ENCODE measurements around the gene SLC25A24. TPM values are rescaled to one million over a fixed set of nuclear protein-coding genes. Genes with fewer than 3 reads are reported as not detected.
"Not testable (repeated sequence)": the region's sequence is repeated elsewhere in the genome, so short reads cannot be mapped to it uniquely, and the experiment has no call there.

SLC25A24 gene
- total and polyA plus RNA-seq, 4 donors, result 17.9 to 73.2 (median 38.2) TPM

DNA sequence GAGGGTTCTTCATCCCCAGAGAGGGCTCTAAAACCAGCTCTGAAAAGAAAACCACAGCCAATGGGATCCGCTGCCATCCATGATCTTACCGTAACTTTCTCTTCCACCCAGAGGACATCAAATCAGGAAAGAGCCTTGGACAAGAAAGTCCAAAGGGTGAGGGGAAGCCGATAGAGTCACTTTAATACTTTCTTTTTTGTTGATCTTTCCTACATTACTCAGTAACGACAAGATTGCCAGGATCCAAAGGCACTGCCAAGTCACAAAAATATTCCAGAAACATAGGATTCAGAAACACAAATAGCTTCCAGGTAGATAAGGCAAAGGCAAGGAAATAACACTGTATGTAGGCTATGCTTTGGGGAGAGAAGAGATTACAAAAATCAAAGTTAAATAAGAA, 26.7 kb upstream of the SLC25A24 start:
- not testable (repeated sequence) for H3K4me3 ChIP-seq; H3K9ac ChIP-seq (ENCODE audit: insufficient read depth in 1 of 2, low read length in 2 of 2); H3K27ac ChIP-seq (ENCODE audit: low read depth in 1 of 2, low read length in 1 of 2); ATAC-seq (ENCODE audit: insufficient read depth, low FRiP score); DNase-seq; H3K4me1 ChIP-seq (ENCODE audit: control insufficient read depth in 5 of 5, insufficient read depth in 5 of 5, low read length in 5 of 5); H3K36me3 ChIP-seq (ENCODE audit: control insufficient read depth in 4 of 4, insufficient read depth in 4 of 4, low read length in 4 of 4); H3K27me3 ChIP-seq (ENCODE audit: control insufficient read depth in 3 of 3, insufficient read depth in 3 of 3, low read length in 2 of 3); H3K9me3 ChIP-seq (ENCODE audit: control insufficient read depth in 4 of 4, insufficient read depth in 3 of 4, low read length in 3 of 4)
- 84 to 90% methylated on average over 1 of the region's 4 CpGs for WGBS, 2 donors

DNA sequence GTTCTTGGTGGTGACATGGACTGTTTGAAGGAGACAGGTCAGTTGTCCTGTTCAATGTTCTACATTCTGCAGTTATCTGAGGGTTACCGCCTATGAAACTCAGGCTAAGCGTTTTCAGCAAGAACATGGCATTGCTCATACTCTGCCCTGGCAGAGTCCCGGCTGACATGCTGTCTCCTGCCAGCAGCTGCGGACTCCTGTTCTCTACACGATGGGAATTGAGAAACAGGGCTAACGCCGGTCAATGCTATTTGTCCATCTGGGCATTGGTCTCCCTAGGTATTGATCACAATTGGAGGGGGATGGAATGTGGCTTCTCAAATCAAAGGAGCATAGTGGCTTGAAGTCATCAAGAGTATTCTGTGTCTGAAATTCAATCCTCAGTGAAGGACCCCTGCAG, 23.1 kb upstream of the SLC25A24 start:
- ATAC-seq (ENCODE audit: insufficient read depth, low FRiP score); H3K27ac ChIP-seq (ENCODE audit: low read depth in 1 of 2, low read length in 1 of 2); H3K4me3 ChIP-seq; H3K27me3 ChIP-seq (ENCODE audit: control insufficient read depth in 3 of 3, insufficient read depth in 3 of 3, low read length in 2 of 3); H3K9ac ChIP-seq (ENCODE audit: insufficient read depth in 1 of 2, low read length in 2 of 2); DNase-seq; H3K9me3 ChIP-seq (ENCODE audit: control insufficient read depth in 4 of 4, insufficient read depth in 3 of 4, low read length in 3 of 4); H3K36me3 ChIP-seq (ENCODE audit: control insufficient read depth in 4 of 4, insufficient read depth in 4 of 4, low read length in 4 of 4); H3K4me1 ChIP-seq (ENCODE audit: control insufficient read depth in 5 of 5, insufficient read depth in 5 of 5, low read length in 5 of 5): not testable (repeated sequence)
- 87 to 92% methylated on average over 7 of the region's 7 CpGs for WGBS, 2 donors

DNA sequence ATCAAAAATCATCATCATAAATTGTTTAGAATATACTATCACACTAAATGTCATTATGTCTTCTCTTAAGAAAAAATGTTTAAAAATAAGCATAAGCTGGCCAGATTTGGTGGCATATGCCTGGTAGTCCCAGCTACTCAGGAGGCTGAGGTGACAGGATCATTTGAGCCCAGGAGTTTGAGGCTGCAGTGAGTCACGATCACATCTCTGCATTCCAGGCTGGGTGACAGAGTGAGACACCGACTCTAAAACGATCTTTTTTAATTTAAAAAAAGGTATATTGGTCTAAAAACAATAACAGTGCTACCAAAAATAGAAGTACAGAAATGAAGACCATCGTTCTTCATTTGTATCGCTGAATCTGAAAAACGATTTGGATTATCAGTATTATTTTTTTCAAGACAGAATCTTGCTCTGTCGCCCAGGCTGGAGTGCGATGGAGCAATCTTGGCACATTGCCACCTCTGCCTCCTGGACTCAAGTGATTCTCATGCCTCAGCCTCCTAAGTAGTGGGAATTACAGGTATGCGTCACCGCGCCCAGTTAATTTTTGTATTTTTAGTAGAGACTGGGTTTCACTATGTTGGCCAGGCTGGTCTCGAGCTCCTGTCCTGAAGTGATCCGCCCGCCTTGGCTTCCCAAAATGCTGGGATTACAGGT, 17.5 kb upstream of the SLC25A24 start:
- not testable (repeated sequence) for H3K36me3 ChIP-seq (ENCODE audit: control insufficient read depth in 4 of 4, insufficient read depth in 4 of 4, low read length in 4 of 4); H3K9ac ChIP-seq (ENCODE audit: insufficient read depth in 1 of 2, low read length in 2 of 2); H3K4me1 ChIP-seq (ENCODE audit: control insufficient read depth in 5 of 5, insufficient read depth in 5 of 5, low read length in 5 of 5); H3K4me3 ChIP-seq; H3K9me3 ChIP-seq (ENCODE audit: control insufficient read depth in 4 of 4, insufficient read depth in 3 of 4, low read length in 3 of 4); ATAC-seq (ENCODE audit: insufficient read depth, low FRiP score); H3K27me3 ChIP-seq (ENCODE audit: control insufficient read depth in 3 of 3, insufficient read depth in 3 of 3, low read length in 2 of 3); H3K27ac ChIP-seq (ENCODE audit: low read depth in 1 of 2, low read length in 1 of 2); DNase-seq
- 87 to 94% methylated on average over 14 of the region's 14 CpGs for WGBS, 2 donors

DNA sequence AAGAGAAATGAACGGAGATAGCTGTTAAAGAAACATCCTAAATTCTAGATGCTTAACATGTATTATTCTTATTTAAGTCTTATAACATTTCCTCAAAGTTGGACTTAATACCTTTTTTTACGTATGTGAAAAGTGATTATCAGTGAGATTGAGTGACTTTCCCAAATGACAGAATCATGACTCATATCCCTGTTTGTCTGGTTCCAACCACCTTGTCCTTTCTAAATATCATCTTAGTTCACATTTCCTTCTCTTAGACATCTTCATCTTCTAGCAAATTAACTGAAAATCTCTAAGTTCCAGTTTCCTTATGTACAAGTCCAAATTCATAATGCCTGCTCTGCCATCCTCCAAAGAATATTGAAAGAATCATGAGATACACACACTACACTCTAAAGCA, 16.9 kb upstream of the SLC25A24 start:
- not testable (repeated sequence) for H3K27me3 ChIP-seq (ENCODE audit: control insufficient read depth in 3 of 3, insufficient read depth in 3 of 3, low read length in 2 of 3); H3K4me1 ChIP-seq (ENCODE audit: control insufficient read depth in 5 of 5, insufficient read depth in 5 of 5, low read length in 5 of 5); H3K36me3 ChIP-seq (ENCODE audit: control insufficient read depth in 4 of 4, insufficient read depth in 4 of 4, low read length in 4 of 4); DNase-seq; H3K4me3 ChIP-seq; ATAC-seq (ENCODE audit: insufficient read depth, low FRiP score); H3K9ac ChIP-seq (ENCODE audit: insufficient read depth in 1 of 2, low read length in 2 of 2); H3K9me3 ChIP-seq (ENCODE audit: control insufficient read depth in 4 of 4, insufficient read depth in 3 of 4, low read length in 3 of 4); H3K27ac ChIP-seq (ENCODE audit: low read depth in 1 of 2, low read length in 1 of 2)
- 81 to 83% methylated on average over 2 of the region's 2 CpGs for WGBS, 2 donors

DNA sequence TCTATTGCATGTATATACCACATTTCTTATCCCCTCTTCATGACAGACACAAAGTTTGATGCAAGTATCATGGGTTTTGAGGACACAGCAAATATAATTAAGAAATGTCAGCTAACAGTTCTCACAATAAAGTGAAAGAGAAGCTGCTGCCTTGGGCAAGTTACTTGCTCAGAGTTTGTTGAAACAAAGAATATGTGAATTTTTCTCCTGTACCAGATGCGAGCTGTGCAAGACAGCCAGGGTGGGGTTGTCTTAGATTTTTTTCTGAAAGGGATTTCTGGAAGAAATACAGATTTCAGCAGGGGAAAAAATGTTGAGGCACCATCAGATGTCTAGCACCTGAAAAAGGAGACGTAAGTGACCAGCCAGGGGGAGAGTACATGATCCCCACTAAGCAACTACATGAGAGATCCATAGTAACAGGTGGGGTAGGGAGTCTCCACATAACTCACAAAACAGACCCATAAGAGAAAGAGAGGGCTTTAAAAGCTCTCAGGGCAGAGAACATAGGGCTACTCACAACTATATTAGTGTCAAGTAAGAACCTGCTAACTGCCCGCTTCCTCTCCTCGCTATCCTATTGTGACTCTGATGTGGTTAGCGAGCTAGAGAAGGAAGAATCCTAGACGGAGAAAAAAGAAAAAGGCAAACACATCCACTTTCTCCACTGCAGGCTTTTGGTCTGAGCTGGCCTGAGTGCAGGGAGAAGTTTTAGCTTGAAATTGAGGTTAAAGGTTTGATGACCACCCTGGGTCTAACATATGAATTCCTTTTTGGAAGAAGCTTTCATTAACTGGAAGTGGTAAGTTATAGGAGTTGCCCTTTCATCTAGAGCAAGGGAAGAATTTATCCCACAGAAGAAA, 16.1 kb upstream of the SLC25A24 start:
- H3K36me3 ChIP-seq (ENCODE audit: control insufficient read depth in 4 of 4, insufficient read depth in 4 of 4, low read length in 4 of 4); H3K4me1 ChIP-seq (ENCODE audit: control insufficient read depth in 5 of 5, insufficient read depth in 5 of 5, low read length in 5 of 5); H3K9ac ChIP-seq (ENCODE audit: insufficient read depth in 1 of 2, low read length in 2 of 2); ATAC-seq (ENCODE audit: insufficient read depth, low FRiP score); H3K27ac ChIP-seq (ENCODE audit: low read depth in 1 of 2, low read length in 1 of 2); DNase-seq; H3K4me3 ChIP-seq; H3K27me3 ChIP-seq (ENCODE audit: control insufficient read depth in 3 of 3, insufficient read depth in 3 of 3, low read length in 2 of 3); H3K9me3 ChIP-seq (ENCODE audit: control insufficient read depth in 4 of 4, insufficient read depth in 3 of 4, low read length in 3 of 4): not testable (repeated sequence)
- WGBS, 2 donors, result 83 to 87% methylated on average over 6 of the region's 6 CpGs
